Cardiac fibroblast (primary cell): ENCODE measurements around the gene NR2F1.

Experiments
- DNase-seq, 2 donors: peaks; one replicate each; pipeline versions ENCODE4 v3.0.0 to v3.0.0-alpha.2; 2010; ENCODE audit warnings: low read depth in 2 of 2
- H3K4me3 ChIP-seq, 2 donors: replicated peaks in 1 of 2; 1 replicate in 1 of 2; 2 replicates in 1 of 2; pipeline ENCODE4 v1.5.1; 2011; ENCODE audit warnings: low read depth in 2 of 2, low read length in 2 of 2, mild to moderate bottlenecking in 2 of 2, moderate library complexity in 1 of 2
- CTCF ChIP-seq: IDR thresholded peaks from one replicate; pipeline ENCODE4 v1.5.1; 2011; ENCODE audit warnings: low read depth, mild to moderate bottlenecking, low read length, inconsistent platforms

The NR2F1 gene

GRCh38 chr5:93584596-93585040, 1.6 kb downstream of the NR2F1 start:
- no peak for TF ChIP-seq CTCF
- no peak for DNase-seq
- H3K4me3 ChIP-seq = peak overlapping the region; percentile 67 to 86

- no peak for TF ChIP-seq CTCF
- DNase-seq = no peak
- peak overlapping the region; percentile 67 to 86 for H3K4me3 ChIP-seq
These were observed 2.2 kb downstream of the NR2F1 start for GRCh38 chr5:93585041-93585766.

- H3K4me3 ChIP-seq = peak overlapping the region; percentile 67 to 86
- no peak for DNase-seq
- TF ChIP-seq CTCF = no peak
These were observed 2.9 kb downstream of the NR2F1 start for GRCh38 chr5:93585767-93586385.

GRCh38 chr5:93586736-93587596, 3.9 kb downstream of the NR2F1 start:
- H3K4me3 ChIP-seq = peak overlapping the region; percentile 67 to 86
- TF ChIP-seq CTCF = no peak
- DNase-seq = no peak

- DNase-seq = no peak
- H3K4me3 ChIP-seq = peak overlapping the region; percentile 43 to 67
These were observed 4.8 kb downstream of the NR2F1 start for GRCh38 chr5:93587597-93588351.

More at GRCh38 chr5:93587597-93588351, 4.8 kb downstream of the NR2F1 start:
- TF ChIP-seq CTCF = no peak
